Activated gamma-delta T cell treated with anti-CD3 and anti-CD28 coated beads, Interleukin-2, amount 50 U/mL, for 16 hours (primary cell): Measurements from ENCODE around the gene PRKG1.
"Not testable (repeated sequence)": the region's sequence is repeated elsewhere in the genome, so short reads cannot be mapped to it uniquely, and the experiment has no call there.

Source experiments
- DNase-seq: peaks from one replicate; pipeline ENCODE4 v3.0.0-alpha.2; 2020; ENCODE audit warnings: low read depth

Gene PRKG1

DNA sequence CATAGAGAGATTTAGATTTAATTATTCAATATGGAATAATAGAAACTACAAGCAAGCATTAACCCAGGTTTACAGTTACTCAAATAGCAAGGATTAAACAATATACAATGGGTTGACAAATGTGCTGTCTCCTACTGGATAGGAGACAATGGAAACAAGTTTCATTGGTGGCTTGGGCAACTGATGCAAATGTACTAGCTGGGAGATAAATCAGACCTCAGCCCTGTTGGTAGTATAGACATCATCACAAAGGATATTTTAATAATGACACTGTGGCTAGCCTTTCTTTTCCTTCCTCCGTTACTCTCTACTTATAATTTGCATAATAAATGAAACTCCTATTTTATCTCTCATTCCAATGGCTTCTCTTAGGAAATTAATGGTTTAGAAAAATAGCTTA is 1143.2 kb downstream of the PRKG1 start:
- DNase-seq, result no peak

DNA sequence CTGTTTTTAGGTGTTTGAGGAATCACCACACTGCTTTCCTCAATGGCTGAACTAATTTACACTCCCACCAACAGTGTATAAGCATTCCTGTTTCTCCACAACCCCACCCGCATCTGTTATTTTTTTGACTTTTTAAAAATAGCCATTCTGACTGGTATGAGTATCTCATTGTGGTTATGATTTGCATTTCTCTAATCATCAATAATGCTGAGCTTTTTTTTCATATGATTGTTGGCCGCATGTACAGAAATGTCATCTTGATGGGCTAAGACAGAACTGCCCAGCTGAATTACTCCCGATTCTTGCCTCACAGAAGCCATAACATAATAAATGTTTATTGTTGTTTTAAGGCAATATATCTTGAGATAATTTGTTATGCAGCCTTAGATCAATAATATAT is 1146.7 kb downstream of the PRKG1 start:
- DNase-seq, result no peak

GRCh38 chr10:52221923-52222322 is 1147.6 kb downstream of the PRKG1 start:
- DNase-seq, result no peak

DNA sequence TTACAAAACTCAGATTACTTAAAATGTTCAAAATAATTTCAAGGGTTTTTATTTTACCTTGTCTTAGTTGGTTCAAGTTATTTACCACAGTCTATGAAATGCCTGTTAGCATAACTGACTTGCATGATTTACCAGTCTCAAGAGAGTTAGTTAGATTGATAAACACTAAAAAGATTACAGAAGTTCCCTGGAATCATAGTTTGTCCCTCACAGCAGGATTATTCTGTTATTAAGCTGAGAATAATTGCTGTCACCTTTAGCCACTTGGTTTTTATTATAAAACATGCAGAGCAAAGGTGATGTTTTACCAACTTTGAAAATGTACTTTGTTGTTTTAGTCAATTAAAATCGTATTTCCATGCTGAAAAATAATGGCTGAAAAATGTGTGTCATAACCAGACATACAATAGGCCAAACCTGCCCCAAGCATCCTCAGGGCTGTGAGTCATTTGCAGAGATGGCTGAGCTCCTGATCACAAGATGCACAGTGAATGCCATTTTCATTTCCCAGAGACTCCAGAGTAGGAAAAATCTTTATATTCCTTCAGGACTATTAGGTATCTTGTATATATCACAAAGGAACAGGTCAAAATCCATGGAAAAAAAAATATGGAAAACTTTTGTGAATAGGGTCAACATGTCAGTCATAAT is 1152.0 kb downstream of the PRKG1 start:
- no peak for DNase-seq

- no peak for DNase-seq
Measured at GRCh38 chr10:52228556-52228955, 1154.3 kb downstream of the PRKG1 start.

DNA sequence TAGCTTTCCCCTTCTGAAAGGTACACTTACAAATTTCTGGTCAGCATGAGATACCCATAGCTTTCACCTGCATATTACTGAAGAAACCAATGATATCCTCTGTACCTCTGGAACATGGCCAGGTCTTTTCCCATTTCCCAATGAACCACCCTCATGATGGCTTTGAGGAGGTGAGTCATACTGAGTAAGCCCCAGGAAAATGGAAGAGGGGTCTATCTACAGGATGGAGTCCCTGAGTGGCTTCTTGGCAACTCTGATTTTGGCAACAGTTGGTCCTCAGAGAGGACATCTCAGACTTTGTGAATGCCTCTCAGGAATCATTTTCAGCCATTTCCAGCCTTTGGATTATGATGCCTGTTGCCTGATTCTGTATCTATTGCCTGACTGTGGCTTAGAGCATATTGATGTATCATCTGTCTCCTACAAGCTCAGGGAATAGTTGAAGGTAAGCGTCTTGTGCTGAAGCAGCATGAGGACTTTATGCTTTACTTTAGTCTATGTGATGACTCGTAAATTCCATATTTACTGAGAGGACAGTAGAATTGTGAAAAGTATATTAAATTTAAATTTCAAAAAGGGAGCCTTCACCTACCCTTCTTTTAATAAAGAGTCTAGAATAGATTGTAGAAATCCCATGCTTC is 1155.1 kb downstream of the PRKG1 start:
- DNase-seq, result no peak

DNA sequence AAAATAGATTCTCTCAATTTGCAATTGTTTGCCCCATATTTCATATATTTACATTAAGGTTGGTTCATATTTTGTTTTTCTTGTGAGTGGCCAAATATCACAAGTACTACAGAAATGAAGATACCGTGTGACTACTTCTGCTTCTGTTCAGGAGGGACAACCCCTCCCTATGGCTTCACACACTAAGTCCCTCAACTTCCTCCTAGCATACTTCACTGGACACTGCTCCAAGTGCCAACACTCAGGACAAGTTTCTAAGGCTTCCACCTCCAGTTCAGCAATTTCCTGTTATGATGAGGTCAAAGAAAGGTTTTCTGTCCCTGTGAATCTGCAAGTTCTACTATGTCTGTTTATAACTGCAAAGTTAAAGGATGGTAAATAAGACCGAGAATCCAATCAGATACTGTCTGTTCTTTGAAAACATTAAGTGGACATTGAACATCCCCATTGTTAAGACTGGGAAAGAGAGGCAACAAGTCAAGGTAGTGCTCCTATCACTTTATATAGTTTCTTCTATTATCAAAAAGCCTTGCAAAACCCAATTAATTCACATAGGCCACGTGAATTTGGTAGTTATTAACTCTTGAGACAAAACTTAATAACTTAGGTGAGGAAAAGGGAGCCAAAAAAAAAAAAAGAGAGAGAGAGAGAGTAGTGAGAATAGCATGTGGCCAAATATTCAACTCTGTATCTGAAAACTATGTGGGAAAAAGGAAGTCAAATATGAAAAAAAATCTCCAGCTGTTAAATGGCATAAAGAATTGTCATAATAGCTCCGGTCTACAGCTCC is 1158.5 kb downstream of the PRKG1 start:
- no peak for DNase-seq

- DNase-seq, result not testable (repeated sequence)
Measured at GRCh38 chr10:52233351-52233991, 1159.2 kb downstream of the PRKG1 start.

- no peak for DNase-seq
Measured at GRCh38 chr10:52239771-52240170, 1165.5 kb downstream of the PRKG1 start.

DNA sequence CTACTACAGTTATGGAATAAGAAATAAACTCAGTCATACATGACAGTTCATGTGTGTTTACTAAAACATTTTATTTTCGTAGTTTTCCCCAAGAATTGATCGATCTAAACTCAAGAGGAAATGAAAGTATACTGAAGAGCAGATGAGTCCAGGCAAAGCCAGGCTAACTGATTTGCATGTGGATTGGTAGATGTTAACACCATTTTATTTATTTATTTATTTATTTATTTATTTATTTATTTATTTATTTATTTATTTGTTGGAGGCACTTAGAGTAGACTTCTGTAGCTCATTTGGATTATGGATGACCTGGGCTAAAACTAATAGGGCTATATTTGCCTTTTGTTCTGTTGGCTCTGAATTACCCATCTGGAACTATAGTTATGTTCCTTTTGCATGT is 1171.3 kb downstream of the PRKG1 start:
- DNase-seq, result no peak

DNA sequence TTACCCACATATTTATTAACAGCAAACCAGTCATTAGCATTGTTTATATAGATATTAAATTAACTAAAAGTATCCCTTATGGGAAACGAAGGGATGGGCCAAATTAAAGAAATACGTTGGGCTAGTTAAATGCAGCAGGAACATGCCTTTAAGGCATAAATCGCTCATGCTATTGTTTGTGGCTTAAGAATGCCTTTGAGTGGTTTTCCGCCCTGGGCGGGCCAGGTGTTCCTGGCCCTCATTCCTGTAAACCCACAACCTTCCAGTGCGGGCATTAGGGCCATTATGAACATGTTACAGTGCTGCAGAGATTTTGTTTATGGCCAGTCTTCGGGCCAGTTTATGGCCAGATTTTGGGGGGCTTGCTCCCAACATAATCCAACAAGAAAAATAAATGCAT is 1173.6 kb downstream of the PRKG1 start:
- DNase-seq, result not testable (repeated sequence)

DNA sequence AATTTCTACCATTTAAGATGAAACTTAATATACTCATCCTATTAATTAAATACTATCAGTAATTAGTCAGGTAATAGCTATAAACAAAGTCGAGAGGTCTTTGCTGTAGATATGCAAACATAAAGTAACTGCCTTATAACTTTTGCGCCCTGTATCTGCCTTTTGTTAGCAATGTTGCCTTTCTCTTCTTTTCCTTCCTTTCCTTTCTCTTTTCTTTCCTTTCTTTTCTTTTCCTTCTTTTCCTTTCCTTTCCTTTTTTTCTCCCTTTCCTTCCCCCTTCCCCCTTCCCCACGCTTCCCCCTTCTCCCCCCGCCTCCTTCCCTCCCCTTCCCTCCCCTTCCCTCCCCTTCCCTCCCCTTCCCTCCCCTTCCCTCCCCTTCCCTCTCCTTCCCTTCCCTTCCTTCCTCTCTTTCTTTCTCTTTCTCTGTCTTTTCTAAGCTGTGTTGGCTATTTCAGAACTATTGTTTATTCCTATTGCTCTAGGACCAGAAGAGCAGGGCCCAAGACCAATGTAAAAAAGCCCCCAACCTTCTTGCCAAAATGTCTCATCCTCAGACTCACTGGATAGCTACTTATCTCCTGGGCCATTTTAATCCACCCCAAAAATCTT is 1174.5 kb downstream of the PRKG1 start:
- no peak for DNase-seq

DNA sequence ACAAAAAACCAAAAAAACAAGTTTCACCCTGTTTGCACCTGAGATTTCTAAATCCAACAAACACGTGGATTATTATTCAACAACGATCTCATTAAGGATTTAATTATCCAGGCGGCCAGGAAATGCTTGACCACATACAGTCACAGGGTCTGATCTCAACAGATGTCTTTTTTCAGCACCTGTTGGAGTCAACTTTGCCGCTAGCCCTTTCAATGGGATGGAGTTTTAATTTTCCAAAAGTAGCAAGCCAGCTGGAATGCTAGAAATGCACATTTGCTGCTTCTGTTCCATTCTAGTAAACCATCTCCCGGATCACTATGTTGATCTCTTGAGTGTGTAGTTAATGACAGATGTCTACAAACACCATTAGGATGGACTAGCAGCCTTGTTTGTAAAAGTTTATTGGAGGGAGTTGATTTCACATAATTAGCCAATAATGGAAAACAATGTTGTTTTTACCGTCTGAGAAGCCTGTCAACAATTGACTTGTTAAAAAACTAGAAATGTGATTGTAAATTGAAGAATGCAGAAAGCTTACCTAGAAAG is 1175.6 kb downstream of the PRKG1 start:
- DNase-seq, result no peak

GRCh38 chr10:52250510-52250909 is 1176.2 kb downstream of the PRKG1 start:
- no peak for DNase-seq

- DNase-seq, result no peak
Measured at GRCh38 chr10:52252307-52252706, 1178.0 kb downstream of the PRKG1 start.

DNA sequence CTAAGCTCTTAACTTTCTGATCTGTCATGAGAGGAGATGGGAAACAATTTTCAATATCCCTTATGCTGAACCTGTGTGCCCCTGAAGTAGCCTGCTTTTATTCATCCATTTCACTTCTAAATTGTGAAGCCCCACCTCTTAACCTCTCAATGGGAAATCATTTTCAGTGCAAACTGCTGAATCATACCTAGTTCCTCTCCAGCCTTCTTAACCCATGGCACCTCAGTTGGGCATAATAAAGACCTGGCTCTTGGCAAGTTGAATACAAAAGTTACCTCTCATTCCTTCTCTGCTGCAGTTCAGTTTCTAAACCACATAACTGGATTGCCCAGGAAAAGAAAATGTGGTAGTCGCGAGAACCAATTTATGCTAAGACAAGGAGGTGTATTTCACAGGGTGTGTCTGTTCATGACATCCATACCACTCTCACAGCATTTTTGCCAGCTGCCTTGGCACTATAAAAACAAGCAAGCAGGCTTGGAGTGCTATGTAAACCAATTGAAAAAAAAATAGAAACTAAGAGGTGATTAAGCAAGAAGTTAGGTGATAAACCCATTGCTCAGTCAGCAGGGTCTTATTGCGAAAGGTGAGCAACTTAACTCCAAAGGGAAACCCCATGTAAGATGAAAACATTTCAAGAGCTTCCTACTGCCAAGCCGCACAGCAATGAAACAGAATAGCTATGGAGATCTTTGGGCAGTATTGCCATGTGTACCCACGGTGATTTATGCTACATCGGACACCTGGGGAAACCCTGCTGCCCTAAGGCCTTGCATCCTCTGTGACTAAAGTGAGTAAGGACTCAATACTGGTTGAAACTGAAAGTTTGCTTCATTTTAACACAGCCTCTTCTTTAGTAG is 1182.8 kb downstream of the PRKG1 start:
- no peak for DNase-seq

DNA sequence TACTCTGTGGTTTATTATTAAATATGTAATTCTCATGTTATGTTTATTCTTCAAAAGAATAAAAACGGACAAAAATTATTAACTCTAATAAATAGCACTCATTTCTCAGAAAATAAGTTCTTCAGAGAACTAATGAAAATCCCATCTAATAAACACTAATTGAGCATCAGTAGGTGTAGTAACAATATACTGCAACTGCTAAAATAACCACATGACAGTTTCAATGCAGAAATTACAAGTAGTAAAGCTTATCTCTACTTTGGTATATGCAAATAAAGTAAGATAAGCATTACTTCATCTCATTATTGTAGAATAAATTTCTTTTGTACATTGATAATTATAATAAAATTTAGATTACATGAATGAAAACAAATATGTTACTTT is 1183.4 kb downstream of the PRKG1 start:
- DNase-seq, result no peak

- DNase-seq, result no peak
Measured at GRCh38 chr10:52258799-52259425, 1184.6 kb downstream of the PRKG1 start.

GRCh38 chr10:52259426-52259812 is 1185.1 kb downstream of the PRKG1 start:
- DNase-seq, result no peak

DNA sequence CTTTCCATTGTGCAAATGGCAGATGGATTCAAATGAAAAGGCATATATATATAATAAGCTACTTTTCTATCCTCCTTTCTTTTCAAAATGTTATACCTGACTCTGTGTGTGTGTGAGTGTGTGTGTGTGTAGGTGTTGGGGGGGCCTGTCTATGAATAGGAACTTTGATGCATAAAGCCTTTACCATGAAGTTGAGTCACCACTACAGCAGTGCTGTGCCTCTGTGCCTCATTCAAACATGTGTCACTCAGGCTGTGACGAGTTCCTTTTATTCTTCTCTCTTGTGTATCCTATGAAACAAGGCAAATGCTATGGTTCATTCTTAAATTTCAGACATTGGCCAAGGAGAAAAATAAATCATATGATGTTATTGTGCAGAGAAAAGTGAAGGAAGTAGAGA is 1187.1 kb downstream of the PRKG1 start:
- DNase-seq, result no peak
